Stomach (tissue), 19 donors: ENCODE results near the gene PHACTR3. TPM values are rescaled to one million over a fixed set of nuclear protein-coding genes. Genes with fewer than 3 reads are reported as not detected.
A peak's percentile ranks its signal among the peaks of the same experiment; 100 is the strongest.
"Not testable (repeated sequence)": the region's sequence is repeated elsewhere in the genome, so short reads cannot be mapped to it uniquely, and the experiment has no call there.

Experiments
- DNase-seq, 2 donors: peaks; one replicate each; pipeline versions ENCODE4 v3.0.0 to v3.0.0-alpha.2; 2013 to 2019
- H3K27ac ChIP-seq, 5 donors: fragments of 200-600 bp in 4 of 5; sonication (generic) in 4 of 5; one replicate each; pipeline ENCODE4 v1.5.1; 2013 to 2019; ENCODE audit warnings: mild to moderate bottlenecking in 1 of 5, moderate library complexity in 1 of 5
- H3K27me3 ChIP-seq, 3 donors: fragments of 200-600 bp; sonication (generic); one replicate each; pipeline ENCODE4 v1.5.1; 2017 to 2019; ENCODE audit warnings: mixed run types in 1 of 3
- H3K36me3 ChIP-seq, 4 donors: fragments of 200-600 bp; sonication (generic); 1 replicate in 3 of 4; 2 replicates in 1 of 4; pipeline ENCODE4 v1.5.1; 2016 to 2019
- H3K4me1 ChIP-seq, 4 donors: fragments of 200-600 bp; sonication (generic); one replicate each; pipeline ENCODE4 v1.5.1; 2016 to 2019
- H3K4me3 ChIP-seq, 4 donors: fragments of 200-600 bp; sonication (generic) in 3 of 4; one replicate each; pipeline ENCODE4 v1.5.1; 2016 to 2019; ENCODE audit warnings: mild to moderate bottlenecking in 1 of 4
- H3K9me3 ChIP-seq, 4 donors: fragments of 200-600 bp; sonication (generic); one replicate each; pipeline ENCODE4 v1.5.1; 2016 to 2019
- EP300 ChIP-seq: sonication (generic); formaldehyde crosslinking; IDR thresholded peaks from one replicate; pipeline ENCODE4 v1.6.1; 2017; ENCODE audit warnings: antibody characterized with exemption
- POLR2A ChIP-seq, 4 donors: fragments of 450-650 bp; IDR thresholded peaks; one replicate each; pipeline ENCODE4 v1.6.1; 2016; ENCODE audit warnings: antibody characterized with exemption in 4 of 4, control low read depth in 2 of 4, mild to moderate bottlenecking in 1 of 4, moderate library complexity in 1 of 4
- POLR2AphosphoS5 ChIP-seq, 3 donors: sonication (generic); formaldehyde crosslinking; IDR thresholded peaks; one replicate each; pipeline ENCODE4 v1.6.1; 2016; ENCODE audit warnings: antibody characterized with exemption in 3 of 3
- WGBS, 5 donors: extraction: QIAGEN DNeasy Blood & Tissue Kit in 3 of 5; methylation state at CpG; one replicate each; pipeline versions ENCODE4 v1.1.5 to v1.1.7; 2013 to 2018; 5-methylcytosine and 5-hydroxymethylcytosine counted together
- intact Hi-C: fragments of 100-400 bp; cut with DNase I; formaldehyde crosslinking; loops from one replicate; pipeline ENCODE4 v1.15.1; 2023; ENCODE audit warnings: low total_unique reads
- long read RNA-seq, 10 donors: transcript quantifications; one replicate each; lab custom pipeline, GENCODE V29; 2026
- polyA plus RNA-seq, 3 donors: library from polyadenylated mRNA; stranded (reverse); fragments of 200-250 nt; gene quantifications; one replicate each; pipeline ENCODE4 v1.2.3, GENCODE V29; 2013
- total RNA-seq, 5 donors: library from RNA; depleted of rRNA; stranded (reverse); fragments of >200 nt; gene quantifications; one replicate each; pipeline versions ENCODE4 v1.1.0 to v1.2.3, GENCODE V29; 2014 to 2016
- TF ChIP-seq, protein P1 (sequence below), 7 experiments: fragments of 450-650 bp in 4 of 7; fragments of 200-600 bp in 3 of 7; sonication (generic) in 3 of 7; IDR thresholded peaks; one replicate each; pipeline ENCODE4 v1.5.1; 2016 to 2019; ENCODE audit warnings: antibody characterized with exemption in 7 of 7, control low read depth in 2 of 7, mild to moderate bottlenecking in 1 of 7
- donor health status: healthy with polysubstance abuse.
- donor health status: Bipolar disorder and iron deficiency.
- donor health status: healthy.

PHACTR3 gene
- 1 to 10 TPM in 1 of 5 donors, under 1 TPM in 1, not detected in 3; 0.58 to 3.7 TPM for total RNA-seq
- polyA plus RNA-seq = 1 to 10 TPM in 2 of 3 donors, under 1 TPM in 1; 0.55 to 3.7 (median 3.2) TPM
- long read RNA-seq, donor 1 = 0 reads
- long read RNA-seq, donor 2 = 0 reads
- long read RNA-seq, donor 3 = 0 reads
- long read RNA-seq, donor 4 = 0 reads
- long read RNA-seq, donor 5 = 0 reads
- long read RNA-seq, donor 6, partial matches to known transcripts = 0 of 3 reads
- long read RNA-seq, donor 6, other reads (novel, unspliced or antisense) = 0 of 3 reads
- long read RNA-seq, donor 7, partial matches to known transcripts = 0 of 2 reads
- long read RNA-seq, donor 7, other reads (novel, unspliced or antisense) = 0 of 2 reads
- long read RNA-seq, donor 8 = 0 reads
- long read RNA-seq, donor 9, partial matches to known transcripts = 0 of 1 reads
- long read RNA-seq, donor 9, other reads (novel, unspliced or antisense) = 0 of 1 reads
- long read RNA-seq, donor 10 = 0 reads

GRCh38 chr20:59603781-59604541 lies at the start of gene PHACTR3:
Gene PHACTR3, plus strand, starts transcription at chr20:59604540. Its CDS starts 475 bp downstream, at chr20:59605015.
- Histone ChIP-seq H3K4me1 (peaks cover 6 to 17% (median 11%) of the 10 kb centered on the region in 4 donors), H3K4me3 (peak within 1 kb of the TSS; percentile 28 to 36 (median 34)), H3K27me3 (peaks cover 6 to 97% (median 45%) of the 10 kb centered on the region in 3 donors), H3K36me3 (no peaks in the 10 kb centered on the region), H3K9me3 (no peaks in the 10 kb centered on the region), H3K27ac (no peak within 1 kb of the TSS)
- DNase-seq = peak in 1 of 2 donors; percentile 69
- intact Hi-C loops = no loop called here
- WGBS, 5 donors = 4 to 13% (median 5%) methylated on average over 12 to 40 of the region's 40 CpGs
- TF ChIP-seq EP300 (no peak), POLR2AphosphoS5 (IDR thresholded peaks at IDR 0.05) (no peak), POLR2A (IDR thresholded peaks at IDR 0.05) (no peak)
- TF ChIP-seq, protein P1, sequence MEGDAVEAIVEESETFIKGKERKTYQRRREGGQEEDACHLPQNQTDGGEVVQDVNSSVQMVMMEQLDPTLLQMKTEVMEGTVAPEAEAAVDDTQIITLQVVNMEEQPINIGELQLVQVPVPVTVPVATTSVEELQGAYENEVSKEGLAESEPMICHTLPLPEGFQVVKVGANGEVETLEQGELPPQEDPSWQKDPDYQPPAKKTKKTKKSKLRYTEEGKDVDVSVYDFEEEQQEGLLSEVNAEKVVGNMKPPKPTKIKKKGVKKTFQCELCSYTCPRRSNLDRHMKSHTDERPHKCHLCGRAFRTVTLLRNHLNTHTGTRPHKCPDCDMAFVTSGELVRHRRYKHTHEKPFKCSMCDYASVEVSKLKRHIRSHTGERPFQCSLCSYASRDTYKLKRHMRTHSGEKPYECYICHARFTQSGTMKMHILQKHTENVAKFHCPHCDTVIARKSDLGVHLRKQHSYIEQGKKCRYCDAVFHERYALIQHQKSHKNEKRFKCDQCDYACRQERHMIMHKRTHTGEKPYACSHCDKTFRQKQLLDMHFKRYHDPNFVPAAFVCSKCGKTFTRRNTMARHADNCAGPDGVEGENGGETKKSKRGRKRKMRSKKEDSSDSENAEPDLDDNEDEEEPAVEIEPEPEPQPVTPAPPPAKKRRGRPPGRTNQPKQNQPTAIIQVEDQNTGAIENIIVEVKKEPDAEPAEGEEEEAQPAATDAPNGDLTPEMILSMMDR (IDR thresholded peaks at IDR 0.05) = no peak

DNA sequence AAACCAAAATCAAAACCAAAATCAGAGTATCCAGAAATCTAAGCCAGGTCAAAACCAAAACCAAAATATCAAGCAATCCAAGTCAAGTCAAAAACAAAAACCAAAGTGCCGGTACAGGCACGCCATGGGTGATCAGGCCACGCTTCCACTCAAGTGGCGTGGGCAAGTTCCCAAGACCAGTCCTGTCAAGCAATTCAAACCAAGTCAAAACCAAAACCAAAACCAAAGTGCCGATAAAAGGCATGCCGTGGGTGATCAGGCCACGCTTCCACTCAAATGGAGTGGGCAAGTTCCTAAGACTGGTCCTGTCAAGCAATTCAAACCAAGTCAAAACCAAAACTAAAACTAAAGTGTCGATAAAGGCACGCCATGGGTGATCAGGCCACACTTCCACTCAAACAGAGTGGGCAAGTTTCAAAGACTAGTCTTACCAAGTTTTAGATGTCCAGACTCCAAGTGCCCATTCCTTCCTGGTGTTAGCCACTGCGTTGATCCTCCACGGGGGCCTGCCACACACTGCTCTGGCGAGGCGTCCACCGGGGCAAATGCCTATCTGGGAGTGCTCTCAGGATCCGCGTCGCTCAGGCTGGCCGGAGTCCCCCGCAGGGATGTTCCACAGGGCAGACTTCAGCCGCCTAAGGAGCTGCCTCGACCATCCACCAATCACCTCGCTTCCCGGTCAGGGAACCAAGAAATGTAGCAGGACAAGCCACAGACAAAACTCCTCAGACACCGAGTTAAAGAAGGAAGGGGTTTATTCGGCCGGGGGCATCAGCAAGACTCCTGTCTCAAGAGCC lies 46.4 kb upstream of the PHACTR3 start:
- H3K27ac ChIP-seq, H3K36me3 ChIP-seq, DNase-seq, H3K4me3 ChIP-seq, H3K9me3 ChIP-seq, intact Hi-C loops, H3K4me1 ChIP-seq: not testable (repeated sequence)
- 87 to 94% (median 89%) methylated on average over 26 of the region's 26 CpGs for WGBS, 5 donors
- peaks cover 0 to 23% (median 0%) of the 10 kb centered on the region in 3 donors for H3K27me3 ChIP-seq

- Histone ChIP-seq H3K27me3 (peaks cover 0 to 23% (median 0%) of the 10 kb centered on the region in 3 donors), H3K36me3 (no peaks in the 10 kb centered on the region), H3K9me3 (no peaks in the 10 kb centered on the region), H3K27ac (no peak overlapping the region), H3K4me1 (no peaks in the 10 kb centered on the region), H3K4me3 (no peak overlapping the region)
- DNase-seq = no peak
- WGBS, 5 donors = 81 to 91% (median 87%) methylated on average over 14 of the region's 14 CpGs
- intact Hi-C loops = no loop called here
- TF ChIP-seq POLR2AphosphoS5 (IDR thresholded peaks at IDR 0.05) (no peak), POLR2A (IDR thresholded peaks at IDR 0.05) (no peak), EP300 (no peak)
- TF ChIP-seq, protein P1 (IDR thresholded peaks at IDR 0.05) = no peak
Measured at GRCh38 chr20:59559024-59559817, 45.1 kb upstream of the PHACTR3 start.

DNA sequence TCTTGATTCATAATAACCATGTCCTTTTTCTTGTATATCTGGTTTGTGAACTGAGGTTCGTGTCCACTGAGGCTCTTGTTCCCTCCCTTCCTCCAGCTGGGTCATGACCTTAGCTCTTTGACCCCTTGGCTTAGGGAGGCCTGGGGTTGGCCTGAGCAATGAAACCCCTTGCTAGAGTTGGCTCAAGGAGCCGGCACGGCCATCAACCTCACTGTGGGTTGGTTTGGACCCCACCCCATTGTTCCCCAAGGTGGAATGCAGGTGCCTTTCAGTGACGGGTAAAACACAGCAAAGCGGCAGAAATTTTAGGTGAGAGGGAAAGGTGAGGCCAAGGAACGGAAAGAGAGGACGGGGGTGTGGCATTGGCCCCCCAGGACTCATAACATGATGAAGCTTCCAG lies 44.5 kb upstream of the PHACTR3 start:
- Histone ChIP-seq H3K4me3 (no peak overlapping the region), H3K36me3 (no peaks in the 10 kb centered on the region), H3K9me3 (no peaks in the 10 kb centered on the region), H3K27ac (no peak overlapping the region), H3K27me3 (peaks cover 0 to 23% (median 0%) of the 10 kb centered on the region in 3 donors), H3K4me1 (no peaks in the 10 kb centered on the region)
- intact Hi-C loops = no loop called here
- no peak for DNase-seq
- TF ChIP-seq EP300 = no peak
- no peak for TF ChIP-seq POLR2AphosphoS5 (IDR thresholded peaks at IDR 0.05)
- no peak for TF ChIP-seq POLR2A (IDR thresholded peaks at IDR 0.05)
- TF ChIP-seq, protein P1 (IDR thresholded peaks at IDR 0.05) = no peak
- WGBS, 5 donors = 79 to 86% (median 81%) methylated on average over 7 of the region's 7 CpGs
